ENCODE data around the gene CLSTN1.

GRCh38 chr1:9696793-9697192 is 127.0 kb downstream of the CLSTN1 start:
- no peak for TF ChIP-seq EZH2 (IDR thresholded peaks at IDR 0.05; ENCODE audit: insufficient read depth, poor library complexity, severe bottlenecking)
- no peak for TF ChIP-seq EZH2phosphoT487 (IDR thresholded peaks at IDR 0.05; ENCODE audit: insufficient read depth, low read depth)
